ENCODE data around the gene H1-8.

Gene H1-8

DNA sequence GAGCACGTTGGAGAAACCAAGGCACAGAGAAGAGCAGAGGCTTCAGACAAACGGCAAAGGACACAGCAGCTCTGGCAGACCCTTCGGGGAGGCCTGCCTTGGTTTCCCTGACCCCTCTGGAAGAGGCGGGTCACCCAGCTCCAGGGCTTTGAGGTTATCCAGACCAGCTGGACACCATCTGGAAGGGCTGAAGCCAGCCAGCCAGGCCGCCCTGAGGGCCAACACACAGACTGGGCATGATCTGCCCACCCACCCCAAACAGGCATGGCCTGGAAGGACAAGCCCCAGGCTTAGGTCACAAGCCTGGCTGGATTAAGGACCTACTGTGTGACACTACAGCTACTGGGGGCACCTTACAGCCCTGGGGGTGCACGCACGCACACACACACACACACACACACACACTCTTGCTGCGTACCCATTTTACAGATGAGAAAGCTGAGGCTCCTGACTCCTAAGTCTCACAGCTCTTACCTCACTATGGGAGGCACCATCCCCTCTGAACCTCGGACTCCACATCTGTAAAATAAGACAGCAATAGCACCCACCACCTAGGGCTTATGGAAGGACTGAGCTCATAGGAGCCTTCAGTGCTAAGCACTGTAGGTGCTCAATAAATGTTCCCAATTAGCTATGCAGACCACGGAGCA lies 52.7 kb downstream of the H1-8 start:
- DNase-seq: no peak

DNA sequence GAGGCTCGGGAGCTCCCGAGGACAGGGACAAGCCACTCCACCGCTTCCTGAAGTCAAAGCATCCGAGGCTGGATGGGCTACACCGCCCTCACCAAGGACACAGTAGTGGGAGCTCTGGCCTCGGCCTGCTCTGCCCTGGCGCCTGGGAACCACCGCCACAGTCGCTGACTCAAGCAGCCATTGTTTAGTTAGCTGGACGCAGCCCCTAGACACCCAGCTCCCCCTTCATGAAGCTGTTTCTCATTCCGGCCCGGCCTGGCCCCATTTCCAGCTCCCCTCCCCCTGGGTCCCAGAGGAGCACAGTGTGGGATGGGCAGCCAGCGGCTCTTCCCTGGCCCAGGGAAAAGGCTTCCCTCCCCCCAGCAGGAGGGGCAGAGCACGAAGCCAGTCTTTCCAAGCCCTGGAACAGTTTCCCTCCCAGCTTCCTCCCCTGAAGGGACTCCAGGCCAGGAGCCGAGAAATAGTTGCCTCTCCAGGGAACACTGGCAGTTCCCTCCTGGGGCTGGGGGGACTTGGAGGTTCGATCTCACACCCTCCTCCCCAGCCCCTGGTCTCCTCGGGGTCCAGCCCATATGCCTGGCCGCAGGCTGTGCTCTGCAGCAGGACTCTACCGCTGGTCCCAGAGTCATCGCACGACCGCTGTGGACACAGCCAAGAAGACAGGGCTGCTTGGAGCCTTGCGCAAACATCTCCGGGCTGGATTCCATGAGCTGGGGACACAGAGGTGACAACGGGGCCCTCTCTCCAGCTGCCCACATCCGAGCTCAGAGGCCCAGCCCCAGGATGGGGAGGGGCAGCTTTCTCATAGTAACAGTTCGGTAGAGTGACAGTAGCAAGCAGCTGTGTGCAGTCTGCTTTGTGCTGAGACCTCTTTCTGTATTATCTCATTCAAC lies 53.5 kb downstream of the H1-8 start:
- DNase-seq: no peak

DNA sequence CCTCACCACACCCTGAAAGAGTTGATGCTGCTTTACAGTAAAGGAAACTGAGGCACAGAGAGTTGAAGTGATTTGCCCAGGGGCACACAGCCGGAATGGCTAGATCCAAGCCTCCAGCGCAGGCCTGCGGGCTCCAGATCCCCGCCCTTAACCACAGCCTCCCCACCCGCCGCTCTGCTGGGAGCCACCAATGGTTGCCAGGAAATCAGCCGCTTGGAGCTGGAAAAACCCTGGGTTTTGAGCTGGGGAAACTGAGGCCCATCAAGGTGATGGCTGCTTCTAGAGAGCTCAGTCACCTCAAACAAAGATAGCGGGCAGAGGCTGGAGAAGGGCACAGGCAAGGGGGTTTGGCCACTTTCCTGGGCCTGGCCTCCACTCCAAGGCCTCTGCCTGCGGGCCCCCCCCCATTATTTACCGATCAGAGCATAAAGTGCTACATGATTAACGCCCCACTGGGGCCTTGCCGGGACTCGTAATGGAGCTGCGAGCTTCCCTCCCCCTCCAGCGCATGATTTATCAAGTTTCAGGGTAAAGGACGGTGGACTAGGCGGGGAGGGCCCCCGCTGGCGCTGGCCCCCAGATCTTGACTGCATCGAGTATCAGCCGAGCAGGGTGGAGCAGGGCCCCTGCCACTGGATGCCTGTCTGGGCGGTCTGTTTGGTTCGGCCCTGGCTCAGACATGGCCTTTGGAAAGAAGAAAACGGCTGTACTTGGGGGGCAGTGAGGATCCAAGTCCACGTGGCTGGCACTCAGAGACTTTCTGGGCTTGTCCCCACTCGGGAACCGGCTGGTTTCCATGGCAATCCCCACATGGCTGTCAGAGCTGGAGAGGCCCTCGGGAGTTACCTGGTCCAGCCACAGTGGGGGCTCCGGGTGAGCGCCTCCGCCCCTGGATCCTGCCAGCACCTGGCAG lies 54.4 kb downstream of the H1-8 start:
- no peak for DNase-seq

- no peak for DNase-seq
These were observed 55.0 kb downstream of the H1-8 start for GRCh38 chr3:129598000-129598381.

DNA sequence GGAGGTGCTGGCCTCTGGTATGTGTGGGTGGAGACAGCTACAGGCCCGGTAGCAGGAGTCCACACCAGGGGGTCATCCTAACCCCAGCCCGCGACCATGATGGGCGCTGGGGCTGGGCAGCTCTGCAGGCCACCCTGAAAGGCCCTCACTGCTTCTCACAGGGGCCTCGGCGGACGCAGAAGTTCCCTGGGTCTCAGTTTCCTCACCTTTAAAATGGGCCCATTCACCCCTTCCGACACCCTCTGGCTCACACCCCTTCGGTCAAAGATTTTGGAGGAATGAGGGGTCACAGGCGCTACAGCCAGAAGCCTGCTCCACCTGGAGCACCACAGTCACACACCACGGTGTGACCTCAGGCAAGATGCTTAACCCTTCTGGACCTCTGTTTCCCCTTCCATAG lies 55.5 kb downstream of the H1-8 start:
- DNase-seq: no peak

GRCh38 chr3:129599073-129599472 lies 56.1 kb downstream of the H1-8 start:
- no peak for DNase-seq

GRCh38 chr3:129599607-129600006 lies 56.6 kb downstream of the H1-8 start:
- DNase-seq: no peak

DNA sequence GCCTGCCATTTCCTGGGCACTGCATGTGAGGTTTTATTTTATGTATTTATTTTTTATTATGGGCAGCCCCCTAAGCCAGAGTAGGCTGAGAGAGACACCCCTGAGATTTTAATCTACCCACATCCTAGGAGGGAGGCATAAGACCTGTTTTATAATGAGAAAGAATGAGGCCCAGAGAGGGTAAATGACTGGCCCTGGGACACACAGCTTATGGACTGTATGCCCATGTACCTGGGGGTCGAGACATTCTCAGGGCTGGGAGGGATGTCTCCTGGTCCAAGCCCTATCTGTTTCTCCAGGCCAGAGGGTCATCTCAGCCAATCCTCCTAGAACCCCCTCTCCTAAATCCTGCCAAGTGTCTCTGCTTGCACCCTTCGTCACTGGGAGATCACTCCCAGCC lies 57.4 kb downstream of the H1-8 start:
- no peak for DNase-seq

Measured in NCI-H1105 (cell line).